Astrocyte (in vitro differentiated cells and primary cell): ENCODE data around the gene CACNA1D. TPM values are rescaled to one million over a fixed set of nuclear protein-coding genes. Genes with fewer than 3 reads are reported as not detected.

ENCODE experiments used
- DNase-seq: peaks from one replicate; pipeline ENCODE4 v3.0.0-alpha.2; 2010; ENCODE audit warnings: low read depth
- FAIRE-seq: peaks from 2 replicates; lab custom pipeline; 2011; peaks lifted over from hg19 to GRCh38; lab: Jason Lieb, UNC
- H2AFZ ChIP-seq: 2 replicates; pipeline ENCODE4 v1.6.0; 2012; ENCODE audit warnings: low read depth, low read length, inconsistent platforms
- H3K27ac ChIP-seq: 2 replicates; pipeline ENCODE4 v1.5.1; 2011; ENCODE audit warnings: low read depth, low read length, inconsistent platforms
- H3K27me3 ChIP-seq: 2 replicates; pipeline ENCODE4 v1.6.0; 2011; ENCODE audit warnings: low read length, inconsistent platforms; ENCODE audit not compliant: insufficient read depth
- H3K36me3 ChIP-seq: 2 replicates; pipeline ENCODE4 v1.5.1; 2011; ENCODE audit warnings: low read length, inconsistent platforms; ENCODE audit not compliant: insufficient read depth
- H3K4me1 ChIP-seq: 2 replicates; pipeline ENCODE4 v1.5.1; 2011; ENCODE audit warnings: low read length, inconsistent platforms; ENCODE audit not compliant: insufficient read depth
- H3K4me2 ChIP-seq: 2 replicates; pipeline ENCODE4 v1.6.0; 2012; ENCODE audit warnings: low read length, inconsistent platforms
- H3K4me3 ChIP-seq: 2 replicates; pipeline ENCODE4 v1.5.1; 2011; ENCODE audit warnings: low read depth, mild to moderate bottlenecking, low read length, inconsistent platforms; ENCODE audit not compliant: insufficient read depth
- H3K79me2 ChIP-seq: 2 replicates; pipeline ENCODE4 v1.6.0; 2012; ENCODE audit warnings: mild to moderate bottlenecking, low read length, inconsistent platforms; ENCODE audit not compliant: insufficient read depth
- H3K9ac ChIP-seq: 2 replicates; pipeline ENCODE4 v1.6.0; 2012; ENCODE audit warnings: mild to moderate bottlenecking, low read length, inconsistent platforms
- H3K9me3 ChIP-seq: 2 replicates; pipeline ENCODE4 v1.5.1; 2012; ENCODE audit warnings: low read depth, mild to moderate bottlenecking, low read length, inconsistent platforms; ENCODE audit not compliant: insufficient read depth
- H4K20me1 ChIP-seq: 2 replicates; pipeline ENCODE4 v1.6.0; 2012; ENCODE audit warnings: low read length, inconsistent platforms; ENCODE audit not compliant: insufficient read depth
- H3K27ac Mint-ChIP-seq: one replicate; pipeline ENCODE4 v1.8.0; 2021; ENCODE audit warnings: mild to moderate bottlenecking, mixed read lengths; ENCODE audit not compliant: unreplicated experiment
- H3K27me3 Mint-ChIP-seq: one replicate; pipeline ENCODE4 v1.8.0; 2021; ENCODE audit warnings: low read depth, mixed read lengths; ENCODE audit not compliant: unreplicated experiment
- H3K36me3 Mint-ChIP-seq: one replicate; pipeline ENCODE4 v1.8.0; 2021; ENCODE audit warnings: low read depth, mixed read lengths; ENCODE audit not compliant: unreplicated experiment
- H3K4me1 Mint-ChIP-seq: one replicate; pipeline ENCODE4 v1.8.0; 2021; ENCODE audit warnings: low read depth, mixed read lengths; ENCODE audit not compliant: unreplicated experiment
- H3K4me3 Mint-ChIP-seq: one replicate; pipeline ENCODE4 v1.8.0; 2021; ENCODE audit warnings: mild to moderate bottlenecking, moderate library complexity, mixed read lengths; ENCODE audit not compliant: unreplicated experiment
- H3K9me3 Mint-ChIP-seq: one replicate; pipeline ENCODE4 v1.8.0; 2021; ENCODE audit warnings: mild to moderate bottlenecking, mixed read lengths; ENCODE audit not compliant: unreplicated experiment
- EZH2 ChIP-seq: IDR thresholded peaks from 2 replicates; pipeline ENCODE4 v1.6.1; 2012; ENCODE audit warnings: mild to moderate bottlenecking, low read length, inconsistent platforms; ENCODE audit not compliant: insufficient read depth
- total RNA-seq: library from RNA; stranded (reverse); gene quantifications from 2 replicates; pipeline ENCODE4 v1.2.1, GENCODE V29; 2021
- TF ChIP-seq, protein P1 (sequence below): IDR thresholded peaks from 2 replicates; pipeline ENCODE4 v1.5.1; 2011; ENCODE audit warnings: low read depth, mild to moderate bottlenecking, inconsistent platforms, low read length, moderate library complexity; ENCODE audit not compliant: insufficient read depth

The CACNA1D gene
- total RNA-seq, 1 donor from 2014 or later = 0.41 TPM

DNA sequence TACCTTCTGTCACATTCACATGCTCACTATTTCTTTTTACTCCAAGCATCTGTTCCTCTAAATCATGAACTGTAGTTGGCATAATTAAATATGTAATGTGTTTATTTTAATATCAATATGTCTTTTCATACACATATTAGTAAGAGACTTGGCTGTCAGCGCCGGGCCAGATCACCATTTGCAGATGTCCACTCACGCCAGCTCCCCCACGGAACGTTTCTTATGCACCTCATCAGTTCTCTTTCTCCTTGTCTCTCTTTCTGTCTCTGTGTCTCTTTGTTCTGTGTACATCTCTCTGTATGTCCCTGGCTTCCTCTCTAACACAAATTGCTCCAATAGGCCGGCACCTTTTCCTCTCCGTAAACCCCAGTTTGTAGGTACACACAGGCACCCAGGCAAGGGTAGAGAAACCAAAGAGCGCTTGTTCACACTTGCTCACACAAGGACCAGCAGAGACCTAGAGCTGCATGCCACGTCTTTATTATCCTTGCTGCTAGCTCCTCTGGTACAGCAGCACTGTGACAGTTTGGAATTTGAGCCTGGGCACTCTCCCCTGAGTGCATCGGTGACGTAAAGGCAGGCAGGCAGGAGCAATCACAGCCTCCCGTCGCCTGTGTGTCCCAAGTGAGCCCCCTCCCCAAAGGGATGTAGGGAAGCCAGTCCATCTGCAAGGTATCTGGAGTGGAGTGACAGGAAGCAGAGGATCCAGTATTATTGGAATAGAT lies 40.4 kb downstream of the CACNA1D start:
- no peak overlapping the region for H3K4me2 ChIP-seq
- no peak overlapping the region for H3K9ac ChIP-seq
- no peaks in the 10 kb centered on the region for H3K79me2 ChIP-seq
- H3K27me3 ChIP-seq = peaks cover 3% of the 10 kb centered on the region
- no peak overlapping the region for H2AFZ ChIP-seq
- Mint-ChIP-seq H3K36me3 (no peaks in the 10 kb centered on the region), H3K27ac (no peak overlapping the region), H3K27me3 (peaks cover 16% of the 10 kb centered on the region), H3K9me3 (no peaks in the 10 kb centered on the region), H3K4me1 (no peaks in the 10 kb centered on the region), H3K4me3 (no peak overlapping the region)
- no peak overlapping the region for H3K4me3 ChIP-seq
- no peak for DNase-seq
- H3K27ac ChIP-seq = no peak overlapping the region
- no peaks in the 10 kb centered on the region for H3K4me1 ChIP-seq
- no peaks in the 10 kb centered on the region for H4K20me1 ChIP-seq
- FAIRE-seq = no peak
- TF ChIP-seq, protein P1, sequence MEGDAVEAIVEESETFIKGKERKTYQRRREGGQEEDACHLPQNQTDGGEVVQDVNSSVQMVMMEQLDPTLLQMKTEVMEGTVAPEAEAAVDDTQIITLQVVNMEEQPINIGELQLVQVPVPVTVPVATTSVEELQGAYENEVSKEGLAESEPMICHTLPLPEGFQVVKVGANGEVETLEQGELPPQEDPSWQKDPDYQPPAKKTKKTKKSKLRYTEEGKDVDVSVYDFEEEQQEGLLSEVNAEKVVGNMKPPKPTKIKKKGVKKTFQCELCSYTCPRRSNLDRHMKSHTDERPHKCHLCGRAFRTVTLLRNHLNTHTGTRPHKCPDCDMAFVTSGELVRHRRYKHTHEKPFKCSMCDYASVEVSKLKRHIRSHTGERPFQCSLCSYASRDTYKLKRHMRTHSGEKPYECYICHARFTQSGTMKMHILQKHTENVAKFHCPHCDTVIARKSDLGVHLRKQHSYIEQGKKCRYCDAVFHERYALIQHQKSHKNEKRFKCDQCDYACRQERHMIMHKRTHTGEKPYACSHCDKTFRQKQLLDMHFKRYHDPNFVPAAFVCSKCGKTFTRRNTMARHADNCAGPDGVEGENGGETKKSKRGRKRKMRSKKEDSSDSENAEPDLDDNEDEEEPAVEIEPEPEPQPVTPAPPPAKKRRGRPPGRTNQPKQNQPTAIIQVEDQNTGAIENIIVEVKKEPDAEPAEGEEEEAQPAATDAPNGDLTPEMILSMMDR = no peak
- no peak for TF ChIP-seq EZH2
- no peaks in the 10 kb centered on the region for H3K9me3 ChIP-seq
- no peaks in the 10 kb centered on the region for H3K36me3 ChIP-seq

DNA sequence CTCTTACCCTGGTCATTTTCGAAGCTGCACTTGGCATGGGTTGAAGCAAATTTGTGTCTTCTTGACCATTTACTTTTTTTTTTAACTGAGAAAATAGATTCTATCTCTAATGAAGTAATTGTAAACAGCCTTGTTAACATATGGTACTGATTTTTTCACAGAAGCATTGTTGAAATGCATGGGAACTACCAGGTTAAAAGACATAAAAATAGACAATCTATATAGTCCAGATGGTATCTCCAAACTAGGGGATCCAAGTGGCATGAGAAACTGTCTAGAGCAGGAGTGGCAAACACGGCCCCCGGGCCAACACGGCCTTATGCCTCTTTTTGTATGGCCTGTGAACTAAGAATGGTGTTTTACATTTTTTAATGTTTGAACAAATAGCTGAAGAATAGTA lies 41.9 kb downstream of the CACNA1D start:
- no peaks in the 10 kb centered on the region for H4K20me1 ChIP-seq

More for the DNA sequence above, 41.9 kb downstream of the CACNA1D start:
- Mint-ChIP-seq H3K36me3 (no peaks in the 10 kb centered on the region), H3K4me3 (no peak overlapping the region), H3K27me3 (peaks cover 12% of the 10 kb centered on the region), H3K4me1 (no peaks in the 10 kb centered on the region), H3K27ac (no peak overlapping the region), H3K9me3 (no peaks in the 10 kb centered on the region)
- Histone ChIP-seq H3K79me2 (no peaks in the 10 kb centered on the region), H3K4me2 (no peak overlapping the region), H3K9me3 (no peaks in the 10 kb centered on the region), H2AFZ (no peak overlapping the region), H3K27ac (no peak overlapping the region), H3K36me3 (no peaks in the 10 kb centered on the region), H3K4me1 (no peaks in the 10 kb centered on the region), H3K9ac (no peak overlapping the region), H3K27me3 (peaks cover 3% of the 10 kb centered on the region), H3K4me3 (no peak overlapping the region)
- no peak for DNase-seq
- TF ChIP-seq EZH2 = no peak
- TF ChIP-seq, protein P1 = no peak
- no peak for FAIRE-seq
